AG20443 (cell line): ENCODE data around the gene MACROD2.

Experiments used
- DNase-seq: peaks from one replicate; pipeline ENCODE4 v3.0.0; 2012; ENCODE audit warnings: low spot score, mixed read lengths

Gene MACROD2

DNA sequence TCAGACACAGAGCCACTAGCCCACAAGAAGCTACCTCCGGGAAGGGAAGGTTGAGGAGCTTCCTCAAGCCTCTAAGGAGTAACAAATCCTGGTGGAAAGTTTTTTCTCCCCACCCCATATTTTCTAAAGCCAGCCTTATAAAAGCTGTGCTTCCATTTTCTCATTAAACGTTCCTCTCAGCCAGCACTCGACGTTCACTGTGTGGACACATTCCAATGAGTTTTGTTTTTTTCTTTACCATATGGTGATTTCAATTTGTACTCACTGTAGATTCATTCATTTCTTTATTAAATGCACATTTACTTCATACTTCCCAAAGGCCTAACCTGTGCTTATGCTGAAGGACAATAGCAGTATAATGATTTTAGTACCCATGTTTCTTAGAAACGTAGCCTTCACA lies 536.5 kb downstream of the MACROD2 start:
- no peak for DNase-seq

DNA sequence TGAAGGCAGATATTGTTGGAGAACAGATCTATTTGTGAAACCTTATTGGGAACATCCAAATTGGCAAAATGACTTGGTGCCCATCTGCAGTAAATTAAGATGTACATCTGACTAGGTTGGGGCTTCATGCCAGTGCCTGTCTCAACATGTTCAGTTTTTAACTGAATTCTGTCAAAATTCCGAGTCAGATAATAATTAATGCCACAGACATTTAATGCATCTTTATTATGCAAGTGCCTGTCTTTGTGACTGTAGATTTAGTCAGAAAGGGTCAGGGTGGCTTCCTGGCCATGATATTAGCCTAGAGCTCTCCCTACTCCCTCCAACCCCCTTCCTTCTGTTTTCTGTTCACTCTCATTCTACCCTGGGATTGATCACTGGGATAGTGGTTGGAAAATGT lies 541.4 kb downstream of the MACROD2 start:
- no peak for DNase-seq

DNA sequence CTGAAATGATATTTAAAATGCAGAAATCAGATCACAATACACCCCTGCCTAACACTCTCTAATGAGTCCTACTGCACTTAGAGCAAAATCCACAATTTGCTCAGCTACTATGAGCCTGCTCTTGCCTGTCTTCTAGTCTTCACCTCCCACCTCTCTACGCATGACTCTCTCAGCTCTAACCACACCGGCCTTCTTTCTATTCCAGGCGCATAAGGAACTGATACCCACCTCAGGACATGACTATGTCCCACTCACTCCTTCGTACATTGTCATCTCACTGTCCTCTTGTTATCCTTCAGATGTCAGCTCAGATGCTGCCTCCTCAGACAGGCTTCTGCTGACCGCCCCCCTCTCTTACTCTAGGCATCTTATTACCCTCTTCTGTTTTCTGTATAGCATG lies 543.1 kb downstream of the MACROD2 start:
- DNase-seq = no peak

DNA sequence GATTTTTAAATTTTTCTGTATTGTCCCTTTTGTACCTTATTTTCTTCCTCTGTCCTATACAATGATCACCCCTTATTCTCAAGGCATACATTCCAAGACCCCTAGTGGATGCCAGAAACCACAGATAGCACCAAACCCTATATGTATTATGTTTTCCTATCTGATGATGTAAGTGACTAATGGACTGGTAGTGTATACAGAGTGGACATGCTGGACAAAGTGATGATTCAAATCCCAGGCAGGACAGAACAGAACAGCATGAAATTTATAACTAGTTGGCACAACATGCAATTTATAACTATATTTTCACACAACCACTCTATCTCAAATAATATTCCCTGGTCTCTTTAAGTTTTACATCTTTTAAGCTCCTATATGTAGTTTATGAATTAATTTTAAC lies 547.7 kb downstream of the MACROD2 start:
- DNase-seq = no peak

DNA sequence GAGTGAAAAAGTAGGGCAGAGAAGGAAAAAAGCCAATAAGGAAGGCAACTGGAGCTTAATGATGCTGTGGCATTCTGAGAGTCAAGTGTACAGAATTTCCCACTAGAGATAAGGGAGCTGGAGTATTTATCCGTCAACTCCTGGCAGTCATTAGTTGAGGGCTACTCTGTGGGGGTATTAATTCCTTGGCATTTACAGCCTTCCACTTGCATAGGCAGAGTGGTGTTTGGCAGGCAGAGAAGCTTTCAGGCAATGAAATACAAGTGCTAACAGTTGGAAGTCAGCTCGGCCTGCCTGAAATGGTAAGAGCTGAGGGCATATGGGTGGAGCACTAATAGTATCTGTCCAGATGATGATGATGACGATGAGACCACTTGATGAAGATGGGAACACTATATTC lies 549.4 kb downstream of the MACROD2 start:
- no peak for DNase-seq

DNA sequence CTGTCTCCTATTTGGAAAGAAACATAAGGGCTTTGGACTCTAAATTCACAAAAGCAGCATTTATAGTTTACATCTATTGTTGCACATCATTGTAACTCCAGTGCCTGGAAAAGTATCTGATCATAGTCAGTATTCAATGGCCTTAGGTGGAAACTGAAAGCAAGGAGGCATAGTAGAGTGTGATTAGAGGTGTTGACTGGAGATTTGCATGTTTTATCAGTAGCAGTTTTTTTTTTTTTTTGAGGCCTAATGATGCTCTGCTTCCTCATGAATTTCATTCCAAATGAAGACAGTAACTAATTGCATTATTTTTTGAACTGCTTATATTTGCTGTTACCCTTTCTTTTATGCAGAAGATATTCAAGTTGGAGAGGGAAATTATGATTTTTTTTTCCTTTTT lies 555.3 kb downstream of the MACROD2 start:
- DNase-seq = no peak

DNA sequence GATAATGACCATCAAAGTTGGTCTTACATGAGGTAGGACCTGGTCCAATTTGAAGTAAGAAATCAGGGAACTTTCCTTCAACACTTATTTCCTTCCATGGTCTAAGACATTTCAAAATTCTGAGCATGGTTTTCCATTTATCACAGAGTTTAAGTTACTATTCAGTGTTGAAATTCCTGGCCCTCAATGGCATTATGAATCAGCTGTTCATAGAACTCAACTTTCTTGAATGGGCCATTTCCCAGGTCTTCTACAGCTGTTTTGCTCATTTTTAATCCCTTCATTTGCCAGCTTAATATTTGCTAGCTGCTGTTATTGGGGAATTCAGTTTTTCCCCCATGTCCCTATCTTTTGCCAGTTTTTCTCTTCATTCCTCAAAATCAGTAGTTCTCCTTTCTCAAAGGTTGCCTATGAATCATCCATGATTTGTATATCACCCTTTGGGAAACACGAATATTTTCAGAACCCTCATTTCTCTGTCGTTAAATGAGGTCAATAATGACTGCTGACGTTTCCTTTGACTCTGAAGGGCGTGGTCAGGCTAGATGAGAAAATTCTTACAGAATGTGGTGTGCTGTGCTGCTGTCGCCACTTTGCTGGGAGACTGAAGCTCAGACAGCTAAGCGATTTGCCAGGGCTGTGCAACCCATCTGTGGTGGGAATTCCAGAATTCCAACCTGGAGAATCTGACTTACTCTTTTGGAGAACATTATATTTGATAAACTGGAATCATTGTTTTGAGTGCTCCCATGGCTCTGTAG lies 558.6 kb downstream of the MACROD2 start:
- peak; percentile 67 for DNase-seq

DNA sequence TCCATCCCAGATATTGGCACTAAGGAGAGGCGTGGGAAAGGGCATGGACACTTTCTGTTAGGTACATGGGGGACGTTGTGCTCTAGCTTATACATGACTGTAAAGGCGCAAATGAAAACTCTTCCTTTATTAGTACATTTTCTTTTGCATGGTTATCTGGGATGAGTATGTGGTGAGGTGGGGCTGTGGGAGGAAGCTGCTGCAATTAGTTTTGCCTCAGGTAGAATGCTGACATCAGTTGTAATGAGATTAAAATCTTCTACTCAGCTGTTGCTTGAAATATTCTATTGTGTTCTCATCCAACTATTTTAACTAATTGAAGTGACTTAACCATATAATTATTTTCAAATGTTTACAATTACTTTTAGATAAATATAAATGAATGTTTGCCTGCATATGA lies 560.4 kb downstream of the MACROD2 start:
- no peak for DNase-seq

DNA sequence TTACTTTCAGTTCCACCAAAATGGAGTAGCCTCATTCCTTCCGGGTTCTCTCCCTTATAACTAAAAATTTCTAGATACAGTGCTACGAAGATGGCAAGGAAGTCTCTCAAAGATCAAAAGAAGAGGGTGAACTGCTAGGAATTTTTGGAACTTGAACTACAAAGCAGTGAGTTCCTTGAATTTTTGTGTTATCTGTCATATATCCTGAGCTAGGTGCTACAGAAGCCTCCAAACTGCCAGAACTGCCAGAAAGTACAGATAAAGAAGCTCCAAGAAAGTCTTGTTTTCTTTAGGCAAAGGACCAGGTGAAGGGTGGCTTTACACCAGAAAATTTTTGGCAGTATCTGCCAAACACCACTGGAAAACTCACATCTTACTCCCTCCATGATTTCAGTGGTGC lies 560.9 kb downstream of the MACROD2 start:
- DNase-seq = no peak

DNA sequence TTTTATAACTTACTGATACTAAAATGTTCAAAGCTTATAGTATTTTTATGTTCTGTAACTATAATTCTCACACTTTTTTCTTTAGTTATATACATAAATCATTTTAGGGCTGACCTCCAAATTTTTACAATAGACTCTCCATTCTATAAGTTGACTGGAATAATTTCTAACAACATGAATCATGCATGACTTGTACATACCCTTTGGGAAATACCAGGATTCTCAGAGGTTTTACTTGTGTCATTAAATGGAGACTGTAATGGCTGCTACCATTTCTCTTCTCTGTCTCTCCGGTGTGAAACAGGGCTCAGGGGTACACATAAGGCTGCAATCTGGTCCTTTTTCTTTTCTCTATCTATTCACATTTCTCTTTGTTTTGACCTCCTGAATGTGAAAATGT lies 564.3 kb downstream of the MACROD2 start:
- DNase-seq = no peak

DNA sequence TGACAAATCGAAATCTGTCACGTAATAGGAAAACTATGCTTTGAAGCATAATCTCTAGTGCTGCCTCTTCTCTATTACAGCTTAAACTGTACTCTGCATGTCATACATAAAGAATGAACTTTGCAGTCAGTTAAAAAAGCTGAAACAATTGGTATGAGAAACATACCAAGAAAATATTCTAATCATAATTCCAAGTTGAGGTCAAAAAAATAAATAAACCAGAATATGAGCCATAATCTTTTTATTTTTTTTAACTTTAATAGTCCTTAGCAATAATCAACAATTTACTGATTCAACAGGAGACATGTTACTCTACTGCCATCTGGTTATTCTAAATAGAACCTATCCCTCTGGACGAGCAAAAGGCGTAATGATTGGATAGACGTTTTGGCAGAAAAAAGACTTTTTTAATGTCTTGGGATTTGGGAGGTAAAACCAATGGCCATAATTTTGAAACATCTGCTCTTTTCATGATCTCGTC lies 566.5 kb downstream of the MACROD2 start:
- DNase-seq = peak; percentile 21

DNA sequence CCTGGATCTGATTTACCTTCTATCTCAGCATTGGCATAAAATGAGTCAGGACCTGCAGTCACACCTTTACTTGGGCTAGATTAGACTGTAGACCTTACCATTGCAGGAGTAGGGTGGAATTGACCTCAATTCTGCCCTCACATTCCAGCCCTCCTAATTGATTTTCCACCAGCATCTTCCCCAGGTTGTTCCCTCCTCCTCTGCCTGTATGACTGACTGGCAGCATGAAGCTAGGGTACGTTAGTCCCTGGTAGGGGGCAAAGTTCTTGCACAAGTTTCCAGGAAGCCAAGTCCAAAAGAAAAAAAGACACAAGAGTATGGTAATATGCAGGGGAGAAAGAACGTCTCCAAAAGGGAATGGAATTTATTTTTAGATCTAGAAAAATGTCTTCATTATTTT lies 567.7 kb downstream of the MACROD2 start:
- no peak for DNase-seq

DNA sequence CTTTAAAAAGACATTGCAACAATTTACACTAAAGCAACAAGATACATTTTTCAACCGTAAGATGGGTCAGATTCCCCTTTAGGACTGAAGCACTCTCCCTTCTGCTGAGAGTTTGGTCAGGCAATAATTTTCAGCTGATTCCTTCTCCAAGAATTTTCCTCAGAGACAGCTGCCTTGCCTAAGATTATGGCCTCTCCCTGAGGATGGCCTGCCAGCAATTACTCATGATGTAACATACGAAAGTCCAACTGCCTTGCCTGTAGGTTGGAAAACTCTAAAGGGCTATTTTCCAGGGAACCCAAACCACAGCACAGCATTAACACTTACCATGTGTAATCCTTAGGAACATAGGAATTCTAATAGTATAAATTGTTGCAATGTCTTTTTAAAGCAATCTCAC lies 571.2 kb downstream of the MACROD2 start:
- peak; percentile 83 for DNase-seq

DNA sequence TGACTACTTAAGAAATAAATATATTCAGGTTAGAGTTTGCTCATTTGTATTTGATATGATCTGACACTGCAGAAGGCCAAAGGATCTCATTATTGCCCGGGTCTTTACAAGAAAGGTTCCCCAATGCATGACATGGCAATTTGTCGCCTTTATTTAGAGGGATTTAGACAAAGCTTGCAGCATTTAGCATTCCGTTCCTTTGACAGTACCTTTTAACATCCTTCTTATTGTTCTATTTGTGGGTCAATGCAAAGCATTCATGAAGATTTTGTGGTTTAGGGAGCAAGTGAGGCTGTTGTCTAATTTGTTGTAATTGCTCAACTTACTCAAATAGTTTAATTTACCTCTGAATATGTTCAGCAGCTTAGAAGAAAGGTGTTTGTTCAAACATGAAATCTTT lies 572.9 kb downstream of the MACROD2 start:
- DNase-seq = no peak

DNA sequence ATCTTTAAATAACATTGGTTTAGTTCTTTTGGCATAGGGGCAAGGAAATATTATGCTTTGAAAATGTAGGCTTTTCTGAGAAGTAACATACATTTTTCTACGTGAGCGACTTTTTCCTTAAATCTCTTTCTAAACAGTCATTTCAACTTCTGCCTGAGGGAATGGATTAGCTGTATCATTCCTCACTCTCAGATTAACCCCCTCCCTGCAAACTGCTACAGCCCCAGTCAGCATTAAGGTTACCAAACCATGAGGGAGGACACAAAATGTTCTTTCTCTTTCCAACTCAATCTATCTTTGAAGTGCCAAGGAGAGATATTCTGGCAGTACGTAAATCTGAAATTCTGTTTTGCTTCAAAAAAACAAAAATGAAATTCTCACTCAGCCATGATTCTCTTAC lies 573.4 kb downstream of the MACROD2 start:
- no peak for DNase-seq

DNA sequence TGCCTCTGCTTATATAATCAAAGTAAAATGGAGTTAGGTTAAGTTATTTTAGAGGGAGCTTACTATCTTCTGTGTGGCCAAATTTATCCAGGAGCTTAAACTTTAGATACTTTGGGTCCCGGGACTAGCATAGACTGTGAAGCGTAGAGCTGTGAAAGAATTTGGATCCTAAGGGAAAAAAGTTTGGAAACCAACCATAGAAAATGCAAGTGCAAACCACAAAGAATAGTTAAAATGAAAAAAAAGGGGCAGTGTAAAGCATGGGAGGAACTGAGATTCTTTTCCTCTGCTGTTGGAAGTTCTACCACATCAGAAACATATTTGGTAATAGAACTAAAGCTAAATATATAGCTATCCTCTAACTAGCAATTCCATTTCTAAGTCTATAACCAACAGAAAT lies 574.3 kb downstream of the MACROD2 start:
- no peak for DNase-seq

DNA sequence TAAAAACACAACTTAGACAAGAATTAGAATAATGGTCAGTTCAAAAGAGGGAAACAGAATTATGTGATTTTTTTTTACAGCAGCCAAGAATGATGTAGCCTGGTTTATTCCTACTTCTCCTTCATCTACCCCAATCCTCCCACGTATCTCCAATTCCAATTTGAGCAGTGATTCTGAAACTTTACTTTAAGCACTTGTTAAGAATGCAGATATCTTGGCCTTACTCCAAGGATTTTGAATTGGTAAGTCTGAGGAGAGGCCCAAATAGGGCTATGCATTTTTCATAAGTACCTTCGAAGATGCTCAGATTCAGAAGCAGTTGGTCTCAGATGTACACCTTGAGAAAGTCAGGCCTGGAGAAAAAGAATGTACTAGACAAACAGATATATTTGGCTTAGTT lies 575.5 kb downstream of the MACROD2 start:
- no peak for DNase-seq

DNA sequence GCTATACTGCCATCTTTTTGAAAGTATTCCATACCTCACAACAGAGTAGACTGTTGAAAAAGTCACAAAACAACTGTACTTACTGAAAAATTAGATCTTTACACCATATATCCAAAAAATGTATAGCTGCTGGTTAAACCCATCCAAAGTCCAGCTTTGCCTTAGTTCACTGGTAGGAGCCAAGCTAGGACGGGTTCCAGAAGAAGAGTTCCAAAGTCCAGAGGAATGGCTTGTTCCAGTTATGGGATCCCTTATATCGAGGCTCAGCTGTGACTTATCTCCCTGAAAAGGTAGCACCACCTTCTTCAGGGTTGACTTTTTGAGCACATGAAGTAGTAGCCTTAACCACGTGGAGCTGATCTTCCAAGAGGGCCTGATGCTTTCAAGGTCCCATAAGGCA lies 578.4 kb downstream of the MACROD2 start:
- no peak for DNase-seq

DNA sequence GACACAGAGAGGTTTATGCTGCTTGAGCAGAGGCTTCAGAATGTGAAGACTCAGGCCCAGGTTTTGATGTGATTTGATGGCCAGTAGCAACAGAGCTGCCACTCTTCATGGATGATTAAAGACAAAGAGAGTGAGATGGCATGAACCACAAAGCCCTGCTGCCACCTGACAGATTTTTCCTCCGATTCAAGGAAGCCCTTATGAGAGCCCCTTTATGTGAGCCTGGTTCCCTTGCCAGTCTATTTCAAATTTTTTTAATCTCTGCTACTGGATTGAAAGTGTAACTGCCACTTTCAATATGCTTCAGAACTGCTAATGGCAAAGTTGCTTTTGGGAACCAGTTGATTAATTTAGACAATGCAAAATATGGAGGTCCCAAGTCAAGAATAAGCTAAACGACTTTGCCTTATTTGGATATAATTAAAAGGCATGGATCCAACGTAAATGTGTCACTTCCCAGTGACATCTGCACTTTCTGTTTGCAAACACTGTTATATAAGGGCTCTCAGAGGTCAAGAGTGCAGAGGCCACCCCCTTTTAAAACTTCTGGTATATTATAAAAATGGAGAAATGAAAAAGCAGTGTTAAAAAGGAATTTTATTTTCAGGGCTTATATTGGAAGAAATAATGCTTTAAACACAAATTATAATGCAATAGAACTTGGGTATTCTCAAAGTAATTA lies 581.0 kb downstream of the MACROD2 start:
- no peak for DNase-seq

DNA sequence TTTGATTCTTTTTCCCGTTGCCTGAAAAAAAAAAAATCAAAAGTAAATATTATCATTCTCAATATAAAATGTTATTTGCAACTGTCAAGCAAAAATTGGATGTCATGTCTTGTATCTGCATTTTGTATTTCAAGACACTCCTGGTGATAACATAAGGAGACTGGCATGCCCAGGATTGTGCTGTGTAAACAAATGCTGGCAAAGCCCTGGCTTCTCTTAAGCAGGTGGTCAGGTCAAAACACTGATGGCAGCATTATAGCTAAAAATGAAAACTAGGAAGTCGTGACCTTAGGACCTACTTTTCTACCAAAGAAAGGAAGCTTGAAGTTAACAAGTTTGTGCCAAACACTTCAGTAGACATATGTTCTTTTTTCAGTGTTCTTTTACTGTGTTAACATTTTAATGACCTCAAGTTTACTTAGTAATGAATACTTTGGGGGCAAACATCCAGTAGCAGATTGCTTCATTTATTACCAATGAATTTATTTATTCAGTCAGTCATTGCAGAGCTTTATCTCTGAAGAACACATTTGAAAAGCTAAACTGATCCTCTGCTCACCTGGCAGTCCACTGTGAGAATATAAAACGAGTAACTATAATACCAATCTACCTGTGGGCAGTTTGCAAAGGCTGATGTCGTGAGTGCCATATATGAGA lies 585.2 kb downstream of the MACROD2 start:
- DNase-seq = no peak

DNA sequence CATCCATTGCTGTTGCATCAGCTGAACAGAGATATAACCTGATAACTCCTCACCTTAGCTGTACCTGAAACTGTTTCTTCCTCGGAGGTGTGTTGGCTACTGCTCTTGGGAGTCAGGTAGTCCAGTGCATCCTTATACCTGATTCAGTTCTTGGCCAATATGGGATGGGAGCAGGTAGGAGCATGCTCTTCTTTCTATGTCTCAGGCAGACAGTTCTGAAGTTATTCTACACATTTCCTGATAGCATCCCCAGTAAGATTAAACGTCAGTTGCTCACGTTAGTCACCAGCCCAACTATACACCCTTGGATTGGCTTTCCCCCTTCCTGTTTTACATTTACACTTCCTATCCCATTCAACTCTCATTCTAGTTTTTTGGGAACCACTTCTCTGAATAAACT lies 586.4 kb downstream of the MACROD2 start:
- DNase-seq = no peak

DNA sequence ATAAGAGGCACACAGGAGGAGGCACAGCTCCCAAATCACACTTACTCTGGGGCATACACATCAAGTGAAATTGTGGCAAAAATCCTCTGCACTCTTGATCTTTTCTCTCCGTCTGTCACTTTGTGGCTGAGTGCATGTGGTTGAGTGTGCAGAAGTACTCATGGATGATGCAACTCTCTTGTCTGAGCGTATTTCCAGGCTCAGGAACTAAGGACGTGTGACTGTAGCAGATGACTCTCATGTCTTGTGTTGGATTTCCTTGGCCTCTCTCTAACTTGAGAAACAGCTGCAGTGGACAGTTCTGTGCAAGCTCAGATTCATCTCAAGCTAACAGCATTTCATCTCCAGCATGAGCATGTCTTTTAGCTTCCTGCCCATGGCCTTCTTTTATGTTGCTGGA lies 587.5 kb downstream of the MACROD2 start:
- DNase-seq = peak; percentile 26

DNA sequence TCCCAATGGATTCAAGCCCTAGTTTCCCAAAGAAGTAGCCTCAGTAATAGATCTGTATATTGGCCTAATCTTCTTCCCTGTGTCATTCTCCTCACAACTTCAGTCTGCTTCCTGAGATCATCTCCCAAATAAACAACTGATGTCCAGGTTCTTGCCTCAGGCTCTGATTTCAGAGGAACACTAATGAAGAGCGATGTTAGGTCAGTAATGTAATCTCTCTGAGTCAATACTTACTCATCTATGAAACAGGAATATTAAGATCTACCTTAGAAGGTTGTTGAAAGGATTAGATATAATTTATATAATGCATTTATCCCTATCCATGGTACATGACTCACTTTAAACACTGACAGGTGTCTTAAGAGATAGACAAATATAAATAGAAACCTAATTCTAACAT lies 588.1 kb downstream of the MACROD2 start:
- no peak for DNase-seq
